Measurements from ENCODE around the gene SLC25A27.

The SLC25A27 gene

DNA sequence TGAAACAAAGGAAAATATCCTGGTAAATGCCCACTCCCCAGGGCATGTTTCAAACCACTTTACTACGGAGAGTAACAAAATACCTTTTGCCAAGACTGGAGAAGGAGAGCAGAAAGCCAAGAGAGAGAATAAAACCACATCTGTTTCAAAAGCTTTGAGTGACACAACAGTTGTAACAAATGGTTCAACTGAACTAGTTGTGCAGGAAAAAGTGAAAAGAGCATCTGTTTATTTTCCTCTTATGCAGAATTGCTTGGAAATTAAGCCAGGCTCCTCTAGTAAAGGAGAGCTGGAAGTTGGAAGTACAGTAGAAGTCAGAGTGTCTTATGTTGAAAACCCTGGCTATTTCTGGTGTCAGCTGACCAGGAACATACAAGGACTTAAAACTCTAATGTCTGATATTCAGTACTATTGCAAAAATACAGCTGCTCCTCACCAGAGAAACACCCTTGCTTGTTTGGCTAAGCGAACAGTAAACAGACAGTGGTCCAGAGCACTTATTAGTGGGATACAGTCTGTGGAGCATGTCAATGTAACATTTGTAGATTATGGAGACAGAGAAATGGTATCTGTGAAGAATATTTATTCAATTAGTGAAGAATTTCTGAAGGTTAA, 37.5 kb downstream of the SLC25A27 start:
- POLR2A ChIA-PET, result no interaction called here
- no peak for TF ChIP-seq CTCF (IDR thresholded peaks at IDR 0.05; ENCODE audit: control extremely low read depth, extremely low read depth, low read depth, missing control alignments)
- CTCF ChIA-PET, result no interaction called here
- DNase-seq (ENCODE audit: extremely low spot score), result no peak

DNA sequence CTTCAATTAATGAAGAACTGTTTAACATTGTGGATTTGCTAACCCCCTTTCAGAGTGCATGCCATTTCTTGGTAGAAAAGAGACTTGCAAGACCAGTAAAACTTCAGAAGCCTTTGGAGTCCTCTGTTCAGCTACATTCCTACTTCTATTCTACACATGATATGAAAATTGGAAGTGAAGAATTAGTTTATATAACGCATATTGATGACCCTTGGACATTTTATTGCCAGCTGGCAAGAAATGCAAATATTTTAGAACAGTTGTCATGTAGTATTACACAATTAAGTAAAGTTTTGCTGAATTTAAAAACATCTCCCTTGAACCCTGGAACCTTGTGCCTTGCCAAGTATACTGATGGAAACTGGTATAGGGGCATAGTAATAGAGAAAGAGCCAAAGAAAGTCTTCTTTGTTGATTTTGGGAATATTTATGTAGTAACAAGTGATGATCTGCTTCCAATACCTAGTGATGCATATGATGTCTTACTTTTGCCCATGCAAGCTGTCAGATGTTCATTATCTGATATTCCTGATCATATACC, 38.2 kb downstream of the SLC25A27 start:
- no peak for TF ChIP-seq CTCF (IDR thresholded peaks at IDR 0.05; ENCODE audit: control extremely low read depth, extremely low read depth, low read depth, missing control alignments)

DNA sequence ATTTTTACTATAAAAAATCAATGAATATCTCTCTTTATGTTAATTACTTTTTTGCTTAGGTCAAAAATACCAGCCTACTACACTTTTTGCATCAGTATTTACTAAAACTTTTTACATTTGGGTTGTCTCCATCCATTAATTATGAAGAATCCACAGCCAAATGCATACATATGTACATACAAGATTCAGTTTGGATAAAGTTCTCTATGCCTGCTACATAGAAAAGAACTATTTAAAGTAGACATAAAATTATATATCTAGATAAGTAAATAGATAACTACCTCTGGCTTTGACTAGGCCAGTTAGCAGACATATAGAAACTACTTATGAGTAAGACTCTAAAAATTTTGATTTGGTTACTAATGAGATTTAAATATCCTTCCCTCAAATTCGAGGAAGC, 47.2 kb downstream of the SLC25A27 start:
- no peak for DNase-seq (ENCODE audit: extremely low spot score)
- POLR2A ChIA-PET, result no interaction called here
- no peak for TF ChIP-seq CTCF (IDR thresholded peaks at IDR 0.05; ENCODE audit: control extremely low read depth, extremely low read depth, low read depth, missing control alignments)
- CTCF ChIA-PET, result no interaction called here

More for the DNA sequence above, 38.2 kb downstream of the SLC25A27 start:
- ChIA-PET CTCF (no interaction called here), POLR2A (no interaction called here)
- no peak for DNase-seq (ENCODE audit: extremely low spot score)

GRCh38 chr6:46704562-46704961, 51.8 kb downstream of the SLC25A27 start:
- POLR2A ChIA-PET, result no interaction called here
- TF ChIP-seq CTCF (IDR thresholded peaks at IDR 0.05; ENCODE audit: control extremely low read depth, extremely low read depth, low read depth, missing control alignments), result no peak
- CTCF ChIA-PET, result interaction anchor here (1.0 to 1.4 kb wide), 2 partner anchors 67 to 78 kb away, joined by 3 read pairs; no protein-coding TSS in a partner anchor
- no peak for DNase-seq (ENCODE audit: extremely low spot score)

DNA sequence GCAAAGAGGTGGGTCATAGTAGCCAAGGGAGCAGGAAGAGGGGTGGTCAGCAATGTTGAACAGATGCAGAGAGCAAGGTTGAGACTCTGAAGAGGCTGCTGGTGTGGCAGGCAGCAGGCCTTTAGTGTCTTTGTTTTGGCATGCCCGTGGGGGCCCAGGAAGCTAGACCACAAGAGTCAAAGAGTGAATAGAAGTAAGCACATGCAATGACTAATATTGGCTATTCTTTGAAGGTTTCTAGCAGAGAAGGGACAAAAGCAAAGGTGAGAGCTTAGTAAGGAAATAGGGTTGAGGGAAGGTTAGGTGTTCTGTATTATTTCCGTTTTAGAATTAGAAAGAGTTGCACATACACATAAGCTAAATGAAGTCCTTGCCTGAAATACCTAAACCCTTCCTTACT, 53.7 kb downstream of the SLC25A27 start:
- no peak for DNase-seq (ENCODE audit: extremely low spot score)
- ChIA-PET CTCF (interaction anchor here (1.6 kb wide), 1 partner anchor 70 kb away, joined by 3 read pairs; no protein-coding TSS in a partner anchor), POLR2A (no interaction called here)
- no peak for TF ChIP-seq CTCF (IDR thresholded peaks at IDR 0.05; ENCODE audit: control extremely low read depth, extremely low read depth, low read depth, missing control alignments)

DNA sequence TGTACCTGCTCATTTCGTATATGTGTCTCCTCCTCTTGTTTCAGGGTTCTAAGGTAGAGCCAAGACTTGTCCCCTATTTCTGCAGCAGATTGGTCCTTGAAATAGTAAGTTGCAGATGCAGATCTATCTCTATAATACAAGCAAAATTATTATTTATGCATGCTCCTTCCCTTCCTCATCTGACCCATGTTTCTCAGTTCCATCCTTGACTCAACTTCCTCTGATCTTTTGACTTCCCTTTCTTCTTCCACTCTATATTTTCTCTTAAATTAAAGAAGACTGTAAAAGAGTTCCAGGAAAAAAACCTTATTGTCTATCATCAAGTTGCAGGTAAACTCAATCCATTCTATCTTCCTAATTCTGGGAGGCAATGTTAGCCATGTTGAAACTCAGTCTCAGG, 58.7 kb downstream of the SLC25A27 start:
- ChIA-PET POLR2A (no interaction called here), CTCF (no interaction called here)
- TF ChIP-seq CTCF (IDR thresholded peaks at IDR 0.05; ENCODE audit: control extremely low read depth, extremely low read depth, low read depth, missing control alignments), result no peak
- DNase-seq (ENCODE audit: extremely low spot score), result no peak

All from GM10248 (cell line).